Measurements from ENCODE around the gene TLL1. TPM values are rescaled to one million over a fixed set of nuclear protein-coding genes. Genes with fewer than 3 reads are reported as not detected.

Gene TLL1
- total RNA-seq, 1 experiment from 2014 or later, result not detected

GRCh38 chr4:165894159-165894558 lies 21.1 kb downstream of the TLL1 start:
- DNase-seq (ENCODE audit: low read depth), result no peak

DNA sequence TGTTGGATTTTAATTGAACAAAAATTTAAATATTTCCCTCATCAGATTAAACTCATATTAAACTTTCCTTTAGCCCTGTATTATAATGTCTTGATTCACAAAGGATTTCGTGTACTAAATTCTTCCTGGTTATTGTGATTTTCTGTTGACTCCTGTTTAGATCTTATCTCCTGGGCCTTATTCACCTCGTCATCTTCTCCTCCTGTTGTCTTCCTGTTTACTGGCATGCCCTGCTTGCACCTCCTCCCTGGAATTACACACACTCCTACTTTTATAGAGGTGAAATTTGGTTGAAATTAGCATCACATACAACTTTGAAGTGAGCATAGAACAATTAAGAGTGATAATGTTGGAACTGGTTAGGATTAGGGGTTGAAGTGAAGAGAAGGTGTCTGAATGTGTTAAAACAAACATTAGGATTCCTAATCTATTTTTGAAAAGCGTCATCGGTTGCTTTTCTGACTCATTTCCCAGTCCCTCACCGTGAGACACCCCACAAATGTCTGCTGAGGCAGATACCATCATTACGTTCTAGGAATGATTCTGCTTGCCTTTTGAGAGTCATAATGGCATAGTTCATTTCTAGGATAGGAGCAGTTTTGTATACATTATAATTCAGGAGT lies 32.5 kb downstream of the TLL1 start:
- DNase-seq (ENCODE audit: low read depth), result peak; percentile 26

GRCh38 chr4:165906272-165906671 lies 33.2 kb downstream of the TLL1 start:
- no peak for DNase-seq (ENCODE audit: low read depth)

DNA sequence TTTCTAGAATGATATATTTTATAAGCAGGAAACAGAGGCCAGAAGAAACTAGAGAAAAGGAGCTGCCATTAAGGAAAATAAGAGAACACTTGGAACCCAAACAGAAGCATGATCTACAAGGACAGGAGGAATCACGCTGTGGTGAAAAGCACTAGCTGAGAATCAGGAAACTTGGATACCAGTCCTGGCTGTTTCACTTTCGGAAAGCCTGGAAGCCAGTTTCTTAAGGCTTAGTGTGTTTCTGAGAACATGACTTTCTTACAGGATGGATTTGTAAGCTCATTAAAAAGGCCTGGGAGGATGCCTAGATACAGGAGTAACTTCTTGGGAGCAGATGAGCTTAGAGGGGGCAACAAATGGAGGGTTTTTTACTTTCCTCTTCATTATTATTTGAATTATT lies 36.9 kb downstream of the TLL1 start:
- DNase-seq (ENCODE audit: low read depth), result no peak

DNA sequence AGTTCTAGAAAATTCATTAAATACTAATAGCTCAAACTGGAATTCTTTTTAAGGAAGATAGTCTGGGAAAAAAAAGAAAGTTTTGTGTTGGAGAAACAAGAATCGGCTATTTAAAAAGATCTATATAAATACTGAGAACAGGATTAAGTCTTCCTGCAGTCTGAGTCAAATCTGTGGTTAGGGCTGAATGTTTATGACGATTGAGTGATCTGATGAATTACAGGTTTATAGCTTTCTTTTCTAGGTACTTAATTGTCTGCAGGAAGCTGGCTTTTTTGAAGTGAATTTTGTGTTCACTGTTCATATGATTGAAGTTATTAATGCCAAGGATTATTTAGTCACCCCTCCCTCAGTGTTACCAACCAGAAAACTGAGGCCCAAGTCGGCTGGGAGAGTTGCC lies 42.2 kb downstream of the TLL1 start:
- DNase-seq (ENCODE audit: low read depth), result no peak

GRCh38 chr4:165921546-165921945 lies 48.5 kb downstream of the TLL1 start:
- DNase-seq (ENCODE audit: low read depth), result no peak

DNA sequence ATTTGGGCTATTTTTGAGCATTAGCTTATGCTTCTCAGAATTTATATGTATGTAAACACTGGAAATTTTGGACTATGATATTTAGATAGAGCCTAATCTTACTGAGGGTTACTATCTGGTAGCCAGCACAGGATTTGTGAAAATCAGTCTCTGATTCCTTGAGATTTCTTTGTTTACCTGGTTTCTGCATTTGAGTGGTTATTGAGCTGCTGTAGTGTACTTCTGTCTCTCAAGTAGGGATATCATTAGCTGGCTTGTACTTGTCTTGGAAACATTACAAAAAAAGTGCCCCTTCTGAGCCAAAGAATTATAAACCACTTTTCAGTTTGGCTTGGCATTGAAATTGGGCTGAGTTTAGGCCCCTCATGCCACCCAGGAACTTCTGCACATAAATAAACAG lies 49.7 kb downstream of the TLL1 start:
- DNase-seq (ENCODE audit: low read depth), result no peak

DNA sequence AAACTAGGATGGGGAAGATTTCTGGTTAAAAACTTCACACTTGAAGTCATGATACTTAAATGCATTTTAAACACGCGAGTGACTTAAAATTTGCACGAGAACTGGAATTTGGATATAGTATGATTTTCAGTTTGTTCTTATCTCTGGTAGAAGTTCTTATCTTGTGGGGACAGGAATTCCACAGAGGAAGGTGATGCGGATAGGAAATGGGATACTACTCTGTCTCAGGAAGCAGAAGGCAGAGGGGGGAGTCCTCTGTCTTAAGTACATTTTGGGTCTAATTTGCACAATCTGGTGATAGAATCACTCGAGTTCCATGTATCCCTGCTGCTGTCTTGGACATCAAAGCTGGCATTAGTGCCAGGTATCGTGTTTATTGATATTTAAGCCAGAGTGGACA lies 53.3 kb downstream of the TLL1 start:
- DNase-seq (ENCODE audit: low read depth), result no peak

GRCh38 chr4:165927366-165927765 lies 54.3 kb downstream of the TLL1 start:
- DNase-seq (ENCODE audit: low read depth), result no peak

DNA sequence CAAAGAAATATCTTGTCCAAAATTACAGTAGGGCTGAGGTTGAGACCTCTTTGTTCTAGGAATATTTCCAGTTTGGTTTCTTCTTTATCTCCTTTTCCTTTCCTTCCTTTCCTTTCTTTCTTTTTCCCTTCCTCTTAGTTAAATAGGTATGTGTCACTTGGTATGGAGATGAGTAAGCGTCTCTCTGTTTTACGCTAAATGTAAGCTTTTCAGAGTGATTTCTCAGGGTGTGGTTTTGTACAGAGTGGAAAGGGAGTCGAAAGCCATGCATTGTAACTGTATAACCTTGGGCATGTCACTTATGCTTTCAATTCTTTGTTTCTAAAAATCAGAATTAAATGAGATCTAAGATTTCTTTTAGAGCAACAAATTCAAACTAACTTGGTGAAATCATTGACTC lies 54.8 kb downstream of the TLL1 start:
- DNase-seq (ENCODE audit: low read depth), result no peak

DNA sequence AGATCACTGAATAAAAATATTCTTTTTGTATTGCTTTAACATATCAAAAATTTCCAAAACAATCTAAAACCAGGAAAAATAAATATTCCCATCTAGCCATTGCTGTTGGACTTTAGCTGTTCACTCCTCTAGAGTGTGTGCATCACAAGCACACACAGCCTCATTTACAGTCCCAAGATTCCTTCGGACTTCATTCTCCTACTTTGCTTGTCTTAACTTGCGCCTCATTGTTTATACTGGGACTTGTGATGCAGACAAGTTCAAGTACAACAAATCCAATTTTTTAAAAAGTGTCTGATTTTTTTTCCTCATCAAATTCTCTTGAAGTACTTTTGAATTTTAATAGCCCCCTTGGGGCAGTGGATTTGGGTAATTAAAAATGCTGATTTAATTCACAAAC lies 55.6 kb downstream of the TLL1 start:
- DNase-seq (ENCODE audit: low read depth), result no peak

- DNase-seq (ENCODE audit: low read depth), result no peak
Observed at GRCh38 chr4:165929662-165930061, 56.6 kb downstream of the TLL1 start.

DNA sequence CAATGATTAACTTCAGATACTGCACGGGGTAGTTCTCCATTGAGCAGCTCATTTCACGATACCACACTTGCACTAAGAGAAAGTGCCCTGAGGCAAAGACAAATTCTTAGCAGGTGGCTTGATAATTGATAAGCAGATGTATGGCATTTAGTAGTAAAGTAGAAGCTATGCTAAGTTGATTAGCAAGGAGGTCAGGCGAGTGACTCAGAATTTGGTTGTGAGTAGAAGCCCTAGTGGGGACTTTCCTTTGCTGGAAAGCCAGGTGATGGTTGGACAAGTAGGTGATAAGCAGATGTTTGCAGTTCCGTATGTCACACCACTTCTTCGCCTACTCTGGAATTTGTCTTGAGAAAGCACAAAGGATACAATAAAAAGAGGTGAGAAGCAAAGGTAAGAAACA lies 58.7 kb downstream of the TLL1 start:
- no peak for DNase-seq (ENCODE audit: low read depth)

GRCh38 chr4:165944900-165945299 lies 71.9 kb downstream of the TLL1 start:
- DNase-seq (ENCODE audit: low read depth), result no peak

DNA sequence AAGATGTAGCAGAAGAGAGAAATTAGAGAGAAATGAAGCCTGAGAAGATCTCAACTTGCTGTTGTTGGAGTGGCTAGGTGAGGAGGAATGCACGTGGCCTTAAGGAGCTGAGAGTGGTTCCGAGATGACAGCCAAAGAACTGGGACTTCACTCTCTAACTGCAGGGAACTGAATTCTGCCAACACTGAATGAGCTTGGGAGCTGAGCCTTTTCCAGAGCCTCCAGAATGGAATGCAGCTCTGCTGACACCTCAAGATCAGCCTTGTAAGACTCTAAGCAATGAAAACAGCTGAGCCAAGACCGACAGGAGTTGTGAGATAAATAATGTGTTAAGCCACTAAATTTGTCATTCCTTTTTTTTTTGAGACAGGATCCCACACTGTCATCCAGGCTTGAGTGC lies 73.0 kb downstream of the TLL1 start:
- DNase-seq (ENCODE audit: low read depth), result no peak

DNA sequence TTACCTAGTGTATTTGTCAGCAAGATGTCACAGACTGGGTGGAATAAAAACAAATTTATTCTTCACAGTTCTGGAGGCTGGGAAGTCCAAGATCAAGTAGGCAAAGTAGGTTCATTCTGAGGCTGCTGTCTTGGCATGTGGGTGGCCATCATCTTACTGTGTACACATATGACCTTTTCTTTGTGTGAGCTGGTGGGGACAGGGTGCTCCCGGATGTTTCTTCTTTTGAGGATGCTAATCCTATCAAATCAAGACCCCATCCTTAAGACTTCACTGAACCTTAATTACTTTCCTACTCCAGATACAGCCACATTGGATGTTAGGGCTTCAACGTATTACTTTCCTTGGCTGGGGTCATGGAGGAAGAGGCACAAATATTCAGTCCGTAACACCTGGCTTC lies 74.0 kb downstream of the TLL1 start:
- no peak for DNase-seq (ENCODE audit: low read depth)

DNA sequence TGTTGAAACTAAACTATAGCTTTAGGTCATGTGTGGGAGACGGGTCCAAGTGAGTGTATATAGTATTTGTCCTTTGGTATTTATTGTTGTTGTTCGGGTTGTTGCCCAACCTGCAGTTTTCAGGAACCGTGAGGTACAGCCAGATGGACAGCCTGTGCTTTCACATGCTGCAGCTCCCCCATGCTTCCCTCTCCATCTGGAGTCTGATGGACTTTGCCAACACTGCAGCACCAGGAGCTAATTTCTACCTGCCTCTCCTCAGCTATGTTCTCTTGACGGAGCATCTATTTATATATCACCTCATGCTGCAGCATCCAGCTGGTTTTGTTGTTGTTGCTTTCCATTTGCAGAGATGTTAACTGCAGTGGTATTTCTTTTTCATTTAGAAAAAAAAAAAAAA lies 80.1 kb downstream of the TLL1 start:
- DNase-seq (ENCODE audit: low read depth), result no peak

DNA sequence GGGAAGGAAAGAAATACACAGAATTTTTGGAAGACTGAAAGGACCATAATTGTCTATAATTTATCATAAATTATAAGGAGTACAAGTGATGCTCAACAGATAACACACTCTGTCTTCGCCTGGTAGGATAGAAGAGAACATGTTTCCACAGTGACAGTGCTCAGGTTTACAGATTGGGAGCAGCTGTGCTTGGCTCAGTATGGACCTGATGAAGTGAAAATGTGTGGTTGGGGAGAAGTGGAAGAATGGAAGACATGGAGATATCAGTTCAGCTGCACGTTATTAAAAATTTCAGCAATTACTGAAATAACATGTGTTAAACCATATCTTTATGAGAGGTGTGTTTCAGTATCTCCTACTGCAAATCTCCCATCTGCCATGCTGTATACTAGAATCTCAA lies 90.6 kb downstream of the TLL1 start:
- DNase-seq (ENCODE audit: low read depth), result no peak

DNA sequence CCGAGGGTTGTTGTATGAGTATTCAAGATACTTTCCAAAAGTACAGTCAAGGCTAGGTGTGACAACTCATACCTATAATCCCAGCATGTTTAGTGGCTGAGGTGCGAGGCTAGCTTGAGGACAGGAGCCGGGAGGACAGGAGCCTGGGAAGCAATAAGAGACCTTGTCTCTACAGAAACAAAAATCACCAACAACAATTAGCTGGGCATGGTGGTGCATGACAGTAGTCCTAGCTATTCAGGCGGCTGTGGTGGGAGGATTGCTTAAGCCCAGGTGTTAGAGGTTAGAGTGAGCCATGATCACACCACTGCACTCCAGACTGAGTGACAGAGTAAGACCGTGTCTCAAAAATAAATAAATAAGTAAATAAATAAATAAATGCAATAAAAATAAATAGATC lies 91.6 kb downstream of the TLL1 start:
- no peak for DNase-seq (ENCODE audit: low read depth)

GRCh38 chr4:165965503-165965902 lies 92.5 kb downstream of the TLL1 start:
- DNase-seq (ENCODE audit: low read depth), result no peak

GRCh38 chr4:165966833-165967232 lies 93.8 kb downstream of the TLL1 start:
- DNase-seq (ENCODE audit: low read depth), result no peak

DNA sequence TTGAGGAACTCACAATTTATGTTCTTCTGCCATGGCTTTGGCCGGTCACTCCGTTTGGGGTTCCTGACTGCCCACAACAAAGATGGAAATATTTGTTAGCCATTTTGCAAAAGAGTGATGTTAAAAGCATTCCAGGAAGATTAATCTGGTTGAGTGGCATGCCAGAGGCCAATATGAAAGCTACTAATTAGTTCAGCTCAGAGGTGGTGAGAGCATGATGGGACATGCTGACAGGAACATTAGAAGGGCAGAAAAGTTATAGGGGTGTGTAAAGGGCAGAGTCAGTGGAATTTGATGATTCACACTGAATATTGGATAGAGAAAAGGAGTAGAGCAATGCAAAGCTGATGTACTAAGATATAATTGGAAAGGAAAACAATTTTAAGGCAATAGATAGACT lies 94.4 kb downstream of the TLL1 start:
- DNase-seq (ENCODE audit: low read depth), result no peak

- DNase-seq (ENCODE audit: low read depth), result no peak
Observed at GRCh38 chr4:165970703-165971420, 97.8 kb downstream of the TLL1 start.

DNA sequence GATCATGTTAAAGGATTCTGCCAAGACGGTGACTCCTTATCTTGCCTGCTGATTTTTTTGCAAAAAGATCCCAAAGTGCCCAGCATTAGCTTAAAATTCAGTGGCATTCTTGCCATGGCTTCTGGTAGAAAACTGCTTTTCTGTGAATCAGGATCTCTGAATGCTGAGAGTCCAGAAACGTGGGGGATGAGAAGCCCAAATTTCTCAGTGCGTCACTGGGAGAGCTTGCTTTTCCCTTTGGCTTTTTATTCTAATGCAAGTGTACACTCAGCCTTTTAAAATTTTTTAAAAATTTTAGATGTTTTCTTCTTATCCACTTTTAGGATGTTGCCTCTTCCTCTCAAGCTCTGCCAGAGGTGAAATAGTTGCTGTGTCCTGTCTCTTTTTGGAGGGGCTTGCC lies 98.4 kb downstream of the TLL1 start:
- DNase-seq (ENCODE audit: low read depth), result no peak
